Measurements from ENCODE around the gene PCMT1. TPM values are rescaled to one million over a fixed set of nuclear protein-coding genes. Genes with fewer than 3 reads are reported as not detected.

The PCMT1 gene
- total RNA-seq, 2 experiments from 2014 or later = 117 to 125 TPM

GRCh38 chr6:149844480-149844879 is 94.9 kb downstream of the PCMT1 start:
- POLR2A ChIA-PET = interaction anchor here (1.3 kb wide), 1 partner anchor 8 kb away, joined by 3 read pairs; no protein-coding TSS in a partner anchor
- H3K79me2 ChIP-seq (ENCODE audit: insufficient read depth, low read depth, low read length) = no peaks in the 10 kb centered on the region
- no peaks in the 10 kb centered on the region for H4K20me1 ChIP-seq (ENCODE audit: insufficient read depth, low read length)
- H3K4me3 ChIP-seq (ENCODE audit: low read depth, low read length, poor library complexity, severe bottlenecking) = no peak overlapping the region
- TF ChIP-seq EZH2phosphoT487 (IDR thresholded peaks at IDR 0.05; ENCODE audit: borderline replicate concordance, low read depth, low read length) (no peak), CTCF (conservative IDR thresholded peaks at IDR 0.05; ENCODE audit: low read length) (no peak)
- no peaks in the 10 kb centered on the region for H3K36me3 ChIP-seq (ENCODE audit: insufficient read depth, low read length)
- no peaks in the 10 kb centered on the region for H3K9me2 ChIP-seq (ENCODE audit: insufficient read depth, low read length)
- no peak overlapping the region for H3K27ac ChIP-seq (ENCODE audit: low read depth, low read length, poor library complexity, severe bottlenecking)
- no peak overlapping the region for H2AFZ ChIP-seq (ENCODE audit: low read length)
- H3K9me3 ChIP-seq (ENCODE audit: low read length) = no peaks in the 10 kb centered on the region
- CTCF ChIA-PET (ENCODE audit: unreplicated experiment) = no interaction called here
- BruUV-seq (replicated peaks) = no TSS peak
- no peak overlapping the region for H3K4me2 ChIP-seq (ENCODE audit: low read length)
- no peak for DNase-seq (ENCODE audit: low spot score)
- intact Hi-C loops (cut with micrococcal nuclease; ENCODE audit: unreplicated experiment) = no loop called here
- H3K4me1 ChIP-seq (ENCODE audit: insufficient read depth, low read length, poor library complexity, severe bottlenecking) = no peaks in the 10 kb centered on the region

GRCh38 chr6:149845549-149845948 is 96.0 kb downstream of the PCMT1 start:
- no peaks in the 10 kb centered on the region for H3K79me2 ChIP-seq (ENCODE audit: insufficient read depth, low read depth, low read length)
- BruUV-seq (replicated peaks) = no TSS peak
- H3K4me1 ChIP-seq (ENCODE audit: insufficient read depth, low read length, poor library complexity, severe bottlenecking) = no peaks in the 10 kb centered on the region
- no peaks in the 10 kb centered on the region for H3K36me3 ChIP-seq (ENCODE audit: insufficient read depth, low read length)
- H3K9me3 ChIP-seq (ENCODE audit: low read length) = no peaks in the 10 kb centered on the region
- no peak for DNase-seq (ENCODE audit: low spot score)
- ChIA-PET POLR2A (interaction anchor here (0.7 to 1.3 kb wide), 2 partner anchors 9 to 1225 kb away, joined by 3 read pairs; no protein-coding TSS in a partner anchor), CTCF (ENCODE audit: unreplicated experiment) (no interaction called here)
- H3K27ac ChIP-seq (ENCODE audit: low read depth, low read length, poor library complexity, severe bottlenecking) = no peak overlapping the region
- intact Hi-C loops (cut with micrococcal nuclease; ENCODE audit: unreplicated experiment) = no loop called here
- no peak overlapping the region for H3K4me3 ChIP-seq (ENCODE audit: low read depth, low read length, poor library complexity, severe bottlenecking)
- TF ChIP-seq EZH2phosphoT487 (IDR thresholded peaks at IDR 0.05; ENCODE audit: borderline replicate concordance, low read depth, low read length) = no peak
- no peak for TF ChIP-seq CTCF (conservative IDR thresholded peaks at IDR 0.05; ENCODE audit: low read length)
- H3K4me2 ChIP-seq (ENCODE audit: low read length) = no peak overlapping the region
- no peaks in the 10 kb centered on the region for H3K9me2 ChIP-seq (ENCODE audit: insufficient read depth, low read length)
- H2AFZ ChIP-seq (ENCODE audit: low read length) = no peak overlapping the region
- H4K20me1 ChIP-seq (ENCODE audit: insufficient read depth, low read length) = no peaks in the 10 kb centered on the region

- no peaks in the 10 kb centered on the region for H3K36me3 ChIP-seq (ENCODE audit: insufficient read depth, low read length)
- no TSS peak for BruUV-seq (replicated peaks)
- H3K79me2 ChIP-seq (ENCODE audit: insufficient read depth, low read depth, low read length) = no peaks in the 10 kb centered on the region
- intact Hi-C loops (cut with micrococcal nuclease; ENCODE audit: unreplicated experiment) = no loop called here
- ChIA-PET POLR2A (interaction anchor here (0.7 kb wide), 1 partner anchor 1224 kb away, joined by 3 read pairs; no protein-coding TSS in a partner anchor), CTCF (ENCODE audit: unreplicated experiment) (no interaction called here)
- no peaks in the 10 kb centered on the region for H4K20me1 ChIP-seq (ENCODE audit: insufficient read depth, low read length)
- H2AFZ ChIP-seq (ENCODE audit: low read length) = no peak overlapping the region
- H3K9me2 ChIP-seq (ENCODE audit: insufficient read depth, low read length) = no peaks in the 10 kb centered on the region
- no peak for TF ChIP-seq CTCF (conservative IDR thresholded peaks at IDR 0.05; ENCODE audit: low read length)
- TF ChIP-seq EZH2phosphoT487 (IDR thresholded peaks at IDR 0.05; ENCODE audit: borderline replicate concordance, low read depth, low read length) = no peak
- no peak overlapping the region for H3K4me2 ChIP-seq (ENCODE audit: low read length)
- no peak overlapping the region for H3K4me3 ChIP-seq (ENCODE audit: low read depth, low read length, poor library complexity, severe bottlenecking)
- DNase-seq (ENCODE audit: low spot score) = no peak
- no peak overlapping the region for H3K27ac ChIP-seq (ENCODE audit: low read depth, low read length, poor library complexity, severe bottlenecking)
- H3K9me3 ChIP-seq (ENCODE audit: low read length) = no peaks in the 10 kb centered on the region
- H3K4me1 ChIP-seq (ENCODE audit: insufficient read depth, low read length, poor library complexity, severe bottlenecking) = peaks cover under 1% of the 10 kb centered on the region
These were observed 96.8 kb downstream of the PCMT1 start for GRCh38 chr6:149846321-149846720.

Data from OCI-LY7 (cell line).